IPS-18c (cell line): ENCODE results near the gene DPP7.
"Not testable (repeated sequence)": the region's sequence is repeated elsewhere in the genome, so short reads cannot be mapped to it uniquely, and the experiment has no call there.

ENCODE experiments used
- H3K4me3 ChIP-seq: 2 replicates; pipeline ENCODE4 v1.7.0; 2013; ENCODE audit warnings: low read depth, mild to moderate bottlenecking, low read length, moderate library complexity; ENCODE audit not compliant: insufficient read depth
- H3K9me3 ChIP-seq: one replicate; pipeline ENCODE4 v1.6.1; 2013; ENCODE audit warnings: mild to moderate bottlenecking, low read length, moderate library complexity; ENCODE audit not compliant: control insufficient read depth, insufficient read depth

DPP7 gene

DNA sequence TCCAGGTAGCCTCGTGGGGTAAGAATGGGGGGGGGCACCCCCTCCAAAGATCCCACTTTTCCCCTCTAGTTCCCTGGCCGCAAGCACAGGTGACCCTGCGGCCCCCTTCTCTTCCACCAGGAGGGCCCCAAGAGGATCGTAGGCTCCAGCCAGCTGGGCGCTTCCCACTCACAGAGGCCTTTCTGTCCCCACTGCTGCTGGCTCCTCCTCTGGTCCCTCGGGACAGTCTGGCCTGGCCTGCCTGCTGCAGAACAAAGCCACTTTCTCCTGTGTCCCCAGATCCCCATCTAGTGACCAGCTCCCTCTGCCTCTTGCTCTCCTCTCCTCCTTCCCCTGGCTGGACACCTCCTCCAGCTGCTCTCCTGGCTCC is 43.6 kb downstream of the DPP7 start:
- Histone ChIP-seq H3K9me3 (no peaks in the 10 kb centered on the region), H3K4me3 (peak overlapping the region; percentile 63)

DNA sequence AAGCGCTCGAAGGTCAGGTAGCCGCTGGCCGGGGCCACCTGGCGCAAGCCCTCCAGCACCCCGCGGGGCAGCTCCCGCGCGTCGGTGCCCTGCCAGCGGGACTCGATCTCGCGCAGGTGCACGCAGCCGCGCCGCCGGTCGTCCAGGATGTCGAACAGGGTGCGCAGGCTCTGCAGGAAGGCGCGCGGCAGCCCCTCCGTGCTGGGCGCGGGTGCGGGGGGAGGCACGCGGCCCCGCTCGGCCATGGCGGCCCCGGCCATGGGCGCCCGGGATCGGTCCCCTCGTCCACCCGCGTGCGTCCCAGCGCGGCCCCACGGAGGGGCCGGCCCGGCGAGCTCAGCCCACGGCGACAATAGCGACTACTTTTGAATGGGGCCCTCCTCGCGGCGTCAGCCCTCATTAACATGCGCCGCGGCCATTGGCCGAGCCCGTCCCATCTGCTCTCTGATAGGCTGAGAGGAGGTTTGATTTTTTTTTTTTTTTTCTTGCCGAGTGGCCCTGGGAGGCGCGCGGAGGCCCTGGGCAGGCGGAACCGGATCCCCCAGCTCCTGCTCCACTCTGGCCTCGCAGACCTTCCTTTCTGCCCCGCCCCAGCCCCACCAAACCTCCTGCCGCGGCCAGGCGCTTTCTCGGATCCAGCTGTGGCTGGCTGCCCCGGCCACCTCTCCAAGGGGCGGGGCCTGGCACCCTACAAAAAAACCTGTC is 44.2 kb downstream of the DPP7 start, which contains the start of gene SAPCD2:
Gene SAPCD2, minus strand, starts transcription at position 357 of the 705 bp plus-strand sequence. Its CDS starts 97 bp downstream, at position 260.
- no peaks in the 10 kb centered on the region for H3K9me3 ChIP-seq
- peak within 1 kb of the TSS; percentile 63 for H3K4me3 ChIP-seq

DNA sequence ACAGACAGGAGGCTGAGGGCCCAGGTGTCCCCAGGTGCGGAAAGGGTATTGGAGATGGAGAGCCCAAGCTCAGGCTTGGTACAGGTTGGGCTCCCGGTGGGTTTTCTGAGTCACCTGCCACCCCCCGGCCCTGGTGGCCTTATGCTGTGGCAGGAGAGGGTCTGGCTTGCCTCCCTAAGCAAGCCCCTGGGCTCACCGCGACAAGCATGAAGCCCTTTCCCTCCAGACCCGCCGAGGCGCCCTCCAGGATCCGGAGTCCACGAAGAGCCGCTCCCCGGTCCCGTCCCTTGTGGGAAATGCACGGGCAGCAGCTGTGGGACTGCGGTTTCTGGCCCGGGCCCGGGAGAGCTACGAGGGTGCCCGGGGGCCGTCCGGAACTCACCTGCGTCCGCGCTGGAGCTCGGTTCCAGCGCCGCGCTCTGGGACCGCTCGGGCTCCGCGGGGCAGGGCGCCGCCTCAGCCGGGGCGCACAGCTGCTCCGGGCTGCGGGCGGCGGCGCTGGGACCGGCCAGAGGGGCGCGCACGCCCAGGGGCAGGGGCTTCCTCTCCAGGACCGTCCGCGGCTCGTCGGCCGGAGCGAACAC is 44.9 kb downstream of the DPP7 start:
- Histone ChIP-seq H3K9me3 (no peaks in the 10 kb centered on the region), H3K4me3 (peak overlapping the region; percentile 63)

DNA sequence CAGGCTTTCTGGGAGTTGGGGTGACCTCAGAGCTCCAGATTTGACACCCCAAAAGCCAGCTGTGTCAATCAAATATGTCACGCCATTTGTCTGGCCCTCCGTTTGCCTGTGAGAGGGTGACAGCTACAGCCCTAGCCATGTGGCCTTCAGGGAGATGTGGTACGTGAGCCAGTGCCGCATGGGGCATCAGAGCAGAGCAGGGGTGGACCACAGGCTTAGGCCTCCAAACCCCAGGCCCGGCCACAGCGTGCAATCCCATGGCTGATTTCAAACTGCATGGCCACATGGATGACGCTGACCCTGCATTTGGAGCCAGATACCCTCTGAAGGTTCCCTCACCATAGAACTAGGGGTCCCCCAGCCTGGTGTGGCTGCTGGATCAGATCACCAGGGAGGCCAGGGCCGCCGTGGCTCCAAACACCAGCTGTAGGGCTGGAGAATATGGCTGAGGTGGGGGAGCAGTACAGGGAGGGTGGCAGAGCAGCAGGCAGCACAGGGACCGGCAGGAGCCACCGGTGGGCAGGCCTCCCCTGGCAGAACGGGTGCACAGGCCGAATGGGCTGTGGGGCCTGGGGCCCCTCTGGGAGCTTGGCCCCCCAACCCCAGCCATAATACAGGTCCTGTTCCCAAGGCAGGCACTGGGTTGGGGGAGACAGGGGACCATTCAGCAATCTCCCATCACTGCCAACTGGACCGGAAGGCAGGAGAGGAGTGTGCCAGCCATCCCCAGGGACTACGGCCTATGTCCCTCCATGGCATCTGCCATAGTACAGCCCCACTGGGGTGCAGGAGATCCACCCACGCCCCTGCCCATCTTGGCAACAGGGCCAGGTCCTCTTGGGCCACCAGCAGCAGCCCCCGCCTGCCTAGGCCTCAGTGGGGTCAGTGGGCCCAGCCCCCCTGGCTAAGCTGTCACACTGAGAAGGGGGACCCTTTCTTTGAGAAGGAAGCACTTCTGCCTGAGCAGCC is 45.7 kb downstream of the DPP7 start:
- H3K4me3 ChIP-seq, result peak overlapping the region; percentile 63

DNA sequence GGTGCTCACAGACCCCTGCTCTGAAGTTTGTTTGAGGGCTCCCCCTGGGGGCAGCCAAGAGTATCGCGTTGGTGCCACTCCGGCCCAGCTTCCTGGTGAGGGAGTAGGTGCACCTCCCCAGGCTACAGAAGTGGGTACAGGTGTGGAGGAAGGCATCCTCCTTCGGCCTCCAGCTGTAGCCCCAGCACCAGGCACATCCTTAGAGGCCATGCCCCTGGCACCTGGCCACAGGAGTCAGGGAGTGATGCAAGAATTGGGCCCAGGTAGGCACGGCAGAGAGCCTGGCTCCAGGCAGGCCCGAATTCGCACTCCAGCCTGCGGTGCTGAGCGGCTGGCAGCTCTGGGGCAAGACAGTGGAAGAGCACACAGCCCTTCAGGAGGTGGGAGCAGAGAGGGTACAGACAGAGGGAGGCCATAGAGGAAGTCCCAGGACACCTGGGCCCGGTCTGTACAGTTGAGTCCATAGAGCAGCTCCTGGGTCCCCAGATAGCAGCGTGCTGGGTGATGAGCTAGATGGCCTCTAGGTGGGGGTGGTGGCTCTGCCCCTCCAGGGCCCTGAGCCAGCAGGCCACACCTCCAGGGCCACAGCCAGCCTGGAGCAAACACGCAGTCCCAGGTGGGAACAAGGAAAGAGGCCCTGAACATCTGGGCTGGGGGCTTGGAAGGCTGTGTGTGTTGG is 46.5 kb downstream of the DPP7 start:
- no peaks in the 10 kb centered on the region for H3K9me3 ChIP-seq
- no peak overlapping the region for H3K4me3 ChIP-seq

More for the DNA sequence above, 45.7 kb downstream of the DPP7 start:
- no peaks in the 10 kb centered on the region for H3K9me3 ChIP-seq

DNA sequence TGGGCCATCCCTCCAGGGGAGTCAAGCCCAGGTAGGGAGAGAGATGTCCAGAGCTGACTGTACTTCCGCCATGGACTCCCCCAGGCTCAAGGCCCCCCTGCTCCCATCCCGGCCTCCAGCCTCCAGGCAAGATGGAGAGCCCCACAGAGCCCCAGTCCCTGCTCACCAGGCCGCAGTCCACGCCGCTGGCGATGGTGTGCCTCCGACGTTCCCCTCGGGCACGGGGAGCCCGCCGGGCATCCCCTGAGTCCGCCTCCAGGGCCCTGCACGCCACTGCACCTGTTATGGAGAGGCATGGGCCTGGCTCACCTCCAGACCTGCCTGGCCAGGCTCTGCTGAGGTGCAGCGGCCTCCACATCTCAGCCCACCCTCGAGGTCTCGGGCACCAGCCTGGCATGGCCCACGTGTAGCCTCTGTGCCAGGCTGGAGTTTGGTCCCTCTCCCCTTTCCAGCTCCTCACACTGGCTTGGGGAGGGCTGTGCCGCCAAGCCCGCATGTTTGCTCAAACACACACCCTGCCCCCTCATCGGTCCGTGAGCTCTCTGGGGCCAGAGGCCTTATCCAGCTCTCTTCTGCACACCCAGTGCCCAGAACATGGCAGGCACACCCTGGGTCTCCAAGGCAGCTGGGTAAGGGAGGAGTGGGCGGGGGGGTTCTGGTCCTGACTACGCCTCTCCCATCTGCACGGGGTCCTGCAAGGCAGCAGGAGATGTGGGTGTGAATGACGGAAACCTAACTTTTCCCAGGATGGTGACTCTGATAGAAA is 48.3 kb downstream of the DPP7 start:
- H3K4me3 ChIP-seq, result no peak overlapping the region
- H3K9me3 ChIP-seq, result no peaks in the 10 kb centered on the region

DNA sequence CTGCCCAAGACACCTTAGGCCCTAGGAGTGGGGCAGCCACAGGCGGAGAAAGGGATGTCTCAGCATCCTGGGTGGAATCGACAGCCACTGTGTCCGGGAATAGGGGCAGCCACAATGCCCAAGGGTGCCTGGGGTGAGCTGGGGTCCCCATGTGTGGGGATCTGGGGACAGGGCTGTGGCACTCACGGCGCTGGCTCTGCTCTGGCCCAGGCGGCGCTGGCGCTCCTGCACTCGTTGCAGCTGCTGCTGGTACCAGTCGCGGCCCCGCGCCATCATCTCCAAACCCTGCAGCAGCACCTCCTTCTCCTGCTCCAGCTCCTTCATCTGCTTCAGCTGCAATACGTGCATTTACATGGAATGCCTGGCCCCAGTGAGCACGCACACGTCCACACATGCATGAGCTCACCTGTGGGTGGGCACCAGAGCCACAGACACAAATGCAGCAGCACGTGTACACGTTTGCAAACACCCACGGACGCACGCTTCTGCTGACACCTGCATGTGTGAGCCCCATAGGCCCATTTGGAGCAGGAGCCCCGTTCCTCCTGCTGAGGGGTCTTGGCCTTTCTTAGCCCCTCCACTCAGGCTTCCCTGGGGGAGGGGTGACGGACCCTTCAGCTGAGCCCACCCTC is 49.1 kb downstream of the DPP7 start:
- no peaks in the 10 kb centered on the region for H3K9me3 ChIP-seq
- H3K4me3 ChIP-seq, result no peak overlapping the region

DNA sequence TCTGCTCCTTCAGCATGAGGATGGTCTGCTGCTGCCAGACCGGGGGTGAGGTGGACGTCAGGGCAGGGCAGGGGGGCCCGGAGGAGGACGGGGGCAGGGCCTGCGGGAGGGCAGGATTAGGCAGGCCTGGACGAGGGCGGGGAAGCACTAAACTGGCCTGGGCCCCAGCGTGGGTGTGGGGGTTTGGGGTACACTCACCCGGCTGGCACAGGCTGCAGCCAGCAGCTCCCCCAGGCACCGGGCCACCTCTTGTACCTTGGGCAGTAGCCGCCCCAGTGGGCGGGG is 49.7 kb downstream of the DPP7 start:
- no peak overlapping the region for H3K4me3 ChIP-seq

DNA sequence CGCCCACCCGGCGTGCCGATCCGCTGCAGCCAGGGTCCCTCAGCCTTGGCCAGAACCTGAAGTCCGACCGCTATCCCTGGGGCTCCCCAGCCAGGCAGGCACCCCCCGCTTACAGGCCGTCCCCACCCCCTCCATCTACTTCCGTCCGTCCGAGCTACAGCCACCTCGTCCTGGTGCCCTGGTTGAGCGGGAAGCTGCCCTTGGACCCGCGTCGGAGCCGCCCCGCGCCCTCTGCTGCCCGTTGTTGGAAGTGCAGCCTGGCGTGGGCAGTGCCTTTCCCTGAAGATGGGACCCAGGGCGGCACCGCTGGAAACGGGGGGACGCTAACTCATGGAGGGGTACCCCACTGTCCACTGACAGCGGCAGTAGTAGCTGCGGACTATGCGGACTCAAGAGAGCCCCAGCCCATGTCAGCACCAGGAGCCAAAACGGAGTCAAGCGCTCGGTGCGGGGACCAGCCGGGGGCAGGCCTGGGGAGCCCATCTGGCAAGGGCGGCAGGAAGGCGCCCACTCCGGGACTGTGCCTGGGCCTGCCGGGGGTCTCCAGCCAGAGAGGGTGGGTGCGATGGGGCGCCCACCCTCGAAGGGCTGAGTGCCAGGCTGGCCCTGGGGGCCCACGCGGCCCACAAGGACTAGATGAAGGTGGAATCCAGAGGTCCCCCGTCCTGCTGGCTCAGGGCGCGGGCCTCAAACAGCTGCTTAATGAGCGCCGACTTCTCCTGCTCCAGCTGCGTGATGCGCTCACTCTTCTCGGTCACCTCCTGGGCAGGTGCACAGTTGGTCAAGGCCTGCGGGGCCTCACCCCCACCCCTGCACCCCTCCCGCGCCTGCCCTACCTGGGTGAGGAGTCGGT is 50.3 kb downstream of the DPP7 start:
- H3K9me3 ChIP-seq, result no peaks in the 10 kb centered on the region
- H3K4me3 ChIP-seq, result no peak overlapping the region

More for the DNA sequence above, 49.7 kb downstream of the DPP7 start:
- H3K9me3 ChIP-seq, result no peaks in the 10 kb centered on the region

DNA sequence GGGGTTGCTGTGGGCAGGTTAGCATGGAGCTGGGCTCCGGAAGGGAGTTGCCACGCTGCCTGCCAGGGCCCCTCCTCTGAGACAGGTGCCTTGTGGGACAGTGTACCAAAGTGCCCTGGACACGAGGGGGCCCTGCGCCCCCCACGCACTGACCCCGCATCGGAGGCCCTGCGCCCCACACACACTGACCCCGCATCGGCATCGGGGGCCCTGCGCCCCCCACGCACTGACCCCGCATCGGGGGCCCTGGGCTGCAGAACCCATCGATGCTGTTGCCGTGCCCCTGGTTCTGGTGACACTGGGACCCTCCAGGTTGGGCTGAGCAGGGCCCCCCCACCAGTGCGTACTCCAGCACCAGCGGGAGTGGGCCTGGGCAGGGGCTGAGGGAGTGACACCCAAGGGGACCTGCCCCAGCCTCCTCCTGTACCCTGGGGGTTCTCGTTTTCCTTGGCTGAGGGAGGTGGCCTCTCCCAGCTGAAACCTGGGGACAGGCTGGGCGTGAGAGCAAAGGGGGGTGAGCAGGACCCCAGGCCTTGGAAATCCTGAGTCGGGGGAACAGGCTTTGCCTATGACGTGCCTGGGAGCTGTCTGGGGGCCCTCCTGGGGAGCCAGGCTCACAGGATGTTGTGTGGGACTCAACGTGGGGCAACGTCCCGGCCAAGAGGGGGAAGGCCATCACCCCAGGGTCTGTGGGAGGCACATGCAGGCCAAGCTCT is 51.1 kb downstream of the DPP7 start:
- H3K9me3 ChIP-seq, result no peaks in the 10 kb centered on the region
- no peak overlapping the region for H3K4me3 ChIP-seq

DNA sequence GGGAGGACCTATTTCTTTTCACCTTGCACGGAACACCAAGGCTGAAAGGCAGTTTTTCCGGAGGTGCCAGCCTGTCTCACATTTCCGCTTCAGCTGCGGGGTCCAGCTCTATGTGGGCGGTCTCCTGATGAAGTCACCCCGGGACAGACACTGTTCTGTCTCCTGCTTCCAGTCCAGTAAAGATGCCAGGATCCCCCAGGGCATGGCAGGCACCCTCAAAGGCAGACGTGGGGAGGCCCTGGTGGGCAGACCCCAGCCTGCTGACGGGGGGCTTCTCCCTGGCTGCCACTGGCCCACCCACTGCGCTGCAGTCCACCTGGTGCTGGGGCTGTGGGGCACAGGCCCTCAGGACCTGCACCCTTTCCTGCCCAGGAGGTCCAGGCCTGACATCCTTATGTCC is 51.7 kb downstream of the DPP7 start:
- H3K9me3 ChIP-seq, H3K4me3 ChIP-seq: not testable (repeated sequence)

DNA sequence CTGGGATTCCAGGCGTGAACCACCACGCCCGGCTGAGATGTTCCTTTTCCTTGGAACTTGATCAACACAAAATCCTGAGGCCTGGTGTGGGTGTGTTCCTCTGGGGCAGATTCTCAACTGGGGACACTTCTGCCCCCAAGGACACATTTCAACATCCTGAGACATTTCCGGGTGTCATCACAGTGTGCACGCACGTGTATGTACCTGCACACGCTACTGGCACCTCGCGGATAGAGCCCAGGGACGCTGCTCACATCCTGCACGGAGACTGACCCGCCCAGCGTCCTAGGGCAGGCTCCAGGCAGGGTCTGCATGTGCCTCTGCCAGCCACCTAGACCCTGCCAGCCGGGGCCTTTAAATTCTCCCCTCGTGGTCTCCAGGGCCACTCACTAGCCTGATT is 52.1 kb downstream of the DPP7 start:
- H3K9me3 ChIP-seq, result no peaks in the 10 kb centered on the region
- no peak overlapping the region for H3K4me3 ChIP-seq
